NCI-H82 (cell line): Measurements from ENCODE around the gene HIVEP3.

Experiments used
- DNase-seq: peaks from one replicate; lab custom pipeline; 2025; lab: John Stamatoyannopoulos, UW

The HIVEP3 gene

DNA sequence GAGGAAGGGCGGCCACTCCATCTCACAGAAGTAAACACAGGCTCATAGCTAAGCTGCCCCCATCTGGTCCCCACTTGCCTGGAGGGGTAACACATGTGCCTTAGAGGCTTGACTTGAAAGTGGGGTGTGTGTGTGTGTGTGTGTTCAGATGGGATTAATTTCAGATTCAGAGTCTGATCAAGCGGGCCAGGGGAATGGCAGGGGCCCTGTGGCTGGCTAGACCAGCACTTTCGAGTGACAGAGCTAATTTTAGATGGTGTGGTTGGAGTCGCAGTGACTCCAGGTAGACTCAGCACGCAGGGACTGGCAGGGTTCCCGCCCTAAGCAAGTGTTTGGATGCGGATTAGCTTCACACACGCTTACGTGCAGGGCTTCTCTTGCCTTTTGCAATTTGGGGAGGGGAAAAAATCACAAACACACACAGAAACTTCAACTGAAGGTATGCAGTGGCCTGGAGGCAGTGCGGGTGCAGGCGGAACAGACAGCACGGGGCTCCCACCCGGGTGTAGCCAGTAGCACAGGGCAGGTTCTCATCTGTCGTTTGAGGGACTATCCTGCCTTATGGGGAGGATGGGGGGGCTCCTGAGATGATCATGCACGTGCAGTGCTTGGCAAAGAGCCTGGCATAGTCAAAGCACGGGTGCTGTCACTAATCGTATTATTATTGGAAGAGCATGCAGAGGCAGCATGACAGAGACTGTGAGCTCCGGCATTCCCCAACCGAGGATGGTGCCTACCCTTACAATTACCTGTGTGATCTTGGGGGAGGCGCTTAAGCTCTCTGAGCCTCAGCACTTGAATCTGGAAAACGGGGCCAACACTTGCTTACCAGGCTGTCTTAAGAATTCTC, 435.5 kb downstream of the HIVEP3 start:
- DNase-seq: peak; percentile 67

DNA sequence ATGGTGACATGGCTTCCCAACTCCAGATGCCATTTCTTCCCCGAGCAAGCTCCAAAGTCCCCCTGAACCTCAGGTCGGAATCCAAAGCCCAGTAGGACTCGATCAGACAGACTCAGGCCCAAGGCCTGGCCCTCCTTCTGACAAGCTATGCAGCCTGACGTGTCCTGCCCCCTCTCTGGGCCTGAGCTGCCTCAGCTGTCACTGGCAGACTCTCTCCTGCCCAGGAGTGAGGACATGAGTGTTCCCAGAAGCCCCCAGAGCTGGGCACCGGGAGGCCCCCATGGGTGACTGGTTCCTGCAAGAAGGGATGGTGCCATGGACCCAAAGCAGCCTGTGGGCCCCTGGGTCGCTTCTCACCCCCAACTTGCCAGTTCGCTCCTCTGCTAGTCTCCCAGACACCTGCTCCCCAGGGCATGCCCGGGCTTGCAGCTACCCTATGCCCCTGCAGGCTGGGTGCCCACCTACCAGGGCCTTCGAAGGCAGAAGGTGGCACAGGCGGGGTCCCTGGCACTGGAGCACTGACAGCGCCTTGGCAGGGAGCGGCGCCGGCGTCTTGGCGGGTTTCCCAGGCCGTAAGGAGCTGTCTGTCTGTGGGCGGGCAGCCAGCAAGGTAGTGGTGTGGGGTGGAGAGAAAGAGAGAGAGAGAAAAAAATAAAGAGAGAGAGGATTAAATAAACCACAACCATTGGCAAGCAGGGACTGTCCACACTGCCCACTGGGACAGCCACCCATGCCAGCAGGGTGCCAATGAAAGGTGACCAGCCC, 436.5 kb downstream of the HIVEP3 start:
- no peak for DNase-seq

DNA sequence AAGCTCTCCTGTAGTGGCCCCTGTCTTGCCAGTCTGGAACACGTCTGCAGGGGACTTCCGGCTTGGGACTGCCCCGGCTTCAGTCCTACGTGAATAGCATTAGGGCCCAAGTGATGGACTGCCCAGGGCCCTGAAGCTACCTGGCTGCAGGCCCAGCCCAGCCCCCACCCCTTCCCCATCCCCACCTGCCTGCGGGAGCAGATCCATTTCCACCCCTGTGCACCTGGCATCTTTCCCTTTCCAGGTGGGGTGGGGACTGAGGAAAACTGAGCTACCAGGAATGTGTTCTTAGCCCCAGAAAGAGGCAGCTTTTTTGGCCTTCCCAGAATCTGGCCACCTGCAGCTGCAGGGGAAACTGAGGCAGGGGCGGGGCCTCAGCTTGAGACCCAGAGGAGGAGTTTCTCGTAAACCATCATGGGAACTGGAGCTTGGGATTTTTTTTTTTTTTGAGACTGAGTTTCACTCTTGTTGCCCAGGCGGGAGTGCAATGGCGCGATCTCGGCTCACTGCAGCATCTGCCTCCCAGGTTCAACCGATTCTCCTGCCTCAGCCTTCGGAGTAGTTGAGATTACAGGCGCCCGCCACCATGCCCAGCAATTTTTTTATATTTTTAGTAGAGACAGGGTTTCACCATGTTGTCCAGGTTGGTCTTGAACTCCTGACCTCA, 437.5 kb downstream of the HIVEP3 start:
- no peak for DNase-seq

DNA sequence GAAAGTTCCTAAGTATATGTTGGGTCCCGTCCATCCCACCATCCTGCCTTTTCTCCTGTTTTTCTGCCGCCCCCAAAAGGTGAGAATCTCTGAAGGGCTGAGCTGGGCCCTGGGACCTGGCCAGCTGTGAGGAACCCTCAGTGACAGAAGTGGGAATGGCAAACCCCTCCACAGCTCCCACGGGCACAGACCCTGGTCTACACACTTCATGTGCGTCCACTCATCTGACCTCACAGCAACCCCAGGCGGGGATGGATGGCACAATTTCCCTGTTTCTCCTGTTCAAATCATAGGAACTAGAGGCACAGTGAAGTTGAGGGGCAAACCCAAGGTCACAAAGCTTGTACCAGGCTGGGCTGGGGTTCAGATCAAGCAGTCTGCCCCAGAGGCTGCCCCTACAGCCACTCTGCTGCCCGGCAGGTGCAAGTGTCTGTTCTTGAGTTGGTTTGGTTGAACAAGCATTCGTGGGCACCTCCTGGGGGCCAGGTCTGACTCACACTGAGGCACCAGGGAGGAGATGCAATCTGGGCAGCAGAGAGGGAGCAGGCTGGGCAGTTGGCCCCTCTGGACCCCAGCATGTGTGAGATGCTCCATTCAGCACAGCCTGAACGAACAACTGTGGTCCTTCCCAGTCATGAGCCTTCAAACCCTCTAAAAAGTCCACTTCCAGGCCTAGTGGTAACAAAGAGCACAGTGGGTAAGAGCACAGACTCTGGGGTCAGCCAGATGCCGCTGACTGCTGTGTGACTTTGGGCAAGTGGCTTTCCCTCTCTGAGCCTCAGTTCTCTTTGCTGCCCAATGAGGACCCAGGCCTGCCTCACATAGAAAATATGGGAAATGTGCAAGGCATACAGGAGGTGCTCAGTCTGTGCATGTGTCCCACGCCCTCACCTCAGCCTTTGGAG, 438.3 kb downstream of the HIVEP3 start:
- no peak for DNase-seq

DNA sequence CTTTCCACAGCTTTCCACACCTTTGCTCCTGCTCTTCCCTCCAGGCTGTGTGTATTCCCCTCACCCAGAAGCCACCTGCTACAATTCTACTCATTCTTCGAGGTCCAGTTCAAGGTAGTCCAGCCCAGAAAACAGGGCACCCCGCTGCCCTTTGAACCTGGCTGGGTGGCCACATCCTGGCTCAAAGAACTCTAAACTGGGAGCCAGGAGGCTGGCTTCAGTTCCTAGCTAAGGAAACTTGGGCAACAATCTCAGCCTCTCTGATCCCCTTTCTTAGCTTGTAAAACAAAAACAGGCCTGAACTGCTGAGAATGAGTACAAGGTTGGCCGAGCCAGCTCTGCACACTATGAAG, 438.9 kb downstream of the HIVEP3 start:
- DNase-seq: no peak

DNA sequence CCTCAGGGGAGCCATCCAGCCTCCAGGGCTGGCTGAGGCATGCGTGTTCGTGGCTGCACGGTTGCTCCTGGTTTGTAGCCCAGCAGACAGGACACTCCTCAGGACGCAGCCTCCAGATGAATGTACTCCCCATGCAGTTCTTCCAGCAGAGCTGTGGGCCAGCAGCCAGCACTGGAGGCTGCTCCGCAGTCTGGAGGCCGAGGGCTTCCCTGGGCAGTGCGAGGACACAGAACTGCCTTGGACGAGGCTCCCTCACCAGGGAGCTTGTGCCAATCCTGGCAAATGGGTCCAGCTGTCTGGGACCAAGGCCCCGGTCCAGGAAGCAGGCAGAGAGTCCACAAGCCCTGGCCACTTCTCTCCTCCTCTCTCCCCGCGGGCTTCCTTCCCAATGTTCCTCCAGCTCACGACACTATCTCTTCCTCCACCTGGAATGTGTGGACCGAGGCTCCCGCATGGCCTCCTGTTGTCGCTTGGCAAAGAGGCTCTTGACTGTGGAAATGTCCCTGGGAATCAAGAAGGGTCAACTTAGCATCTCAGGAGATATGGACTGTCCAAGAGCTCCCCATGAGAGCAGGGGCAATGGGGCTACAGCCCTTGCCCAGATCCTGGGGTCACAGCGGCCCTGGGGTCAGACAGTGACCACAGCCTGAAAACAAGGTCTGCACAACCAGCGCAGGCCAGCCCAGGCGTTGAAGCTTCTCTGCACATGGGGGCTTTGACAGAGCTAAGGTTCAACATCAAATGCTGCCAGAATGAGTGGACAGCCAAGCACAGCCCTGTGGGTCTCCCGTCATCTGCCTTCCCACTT, 439.5 kb downstream of the HIVEP3 start:
- no peak for DNase-seq

DNA sequence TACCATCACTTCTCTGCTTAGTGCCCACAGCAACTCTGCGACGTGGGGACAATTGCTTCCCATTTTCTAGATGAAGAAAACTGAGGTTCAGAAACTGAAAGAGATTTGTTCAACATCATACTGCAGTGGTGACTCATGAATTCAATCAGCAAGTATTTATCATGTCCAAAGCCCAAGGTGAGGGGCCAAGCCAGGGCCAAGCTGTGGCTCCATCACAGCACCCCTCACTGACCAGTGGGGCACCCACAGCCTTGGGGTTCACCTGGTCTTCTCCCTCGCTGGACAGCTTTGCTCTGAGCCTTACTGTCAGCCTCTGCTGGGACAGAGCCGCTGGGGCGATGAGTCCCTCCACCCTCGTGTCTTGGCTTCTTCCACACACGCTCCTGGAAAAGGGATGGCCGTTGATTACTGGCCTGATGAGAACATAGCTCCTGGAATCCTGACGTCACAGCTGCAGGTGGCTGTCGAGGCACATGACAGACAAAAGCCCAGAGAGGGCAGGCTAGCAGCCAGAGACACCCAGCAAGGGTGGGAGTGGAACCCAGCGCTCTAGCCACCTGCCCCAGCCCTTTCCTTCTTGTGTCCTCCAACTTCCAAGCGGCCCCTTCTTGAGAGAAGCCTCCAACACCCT, 440.5 kb downstream of the HIVEP3 start:
- DNase-seq: no peak

DNA sequence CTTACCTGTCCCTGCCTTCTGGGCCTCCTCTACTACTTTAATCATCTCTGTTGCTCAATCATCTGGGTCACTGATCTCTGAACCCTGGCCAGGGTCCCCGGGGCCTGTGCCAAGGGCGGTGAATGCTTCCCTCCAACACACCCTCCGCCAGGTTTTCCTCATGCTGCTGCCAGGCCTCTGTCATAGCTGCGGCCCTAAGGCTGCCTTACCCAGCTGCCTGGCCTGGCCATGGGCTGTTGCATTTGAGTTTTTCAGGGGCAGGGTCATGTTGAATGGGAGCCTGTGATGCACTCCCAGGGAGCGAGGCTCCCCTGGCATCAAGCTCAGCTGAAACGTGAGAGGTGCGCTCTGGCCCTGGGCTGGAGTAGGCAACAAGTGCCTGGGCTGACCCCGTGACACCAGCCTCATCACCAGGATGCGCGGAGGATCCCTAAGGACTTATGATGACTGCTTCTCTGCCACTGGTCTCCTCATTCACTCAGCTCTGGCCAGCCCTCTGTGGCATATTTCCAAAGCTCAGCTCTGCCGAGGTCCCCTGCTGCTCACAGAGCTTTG, 441.8 kb downstream of the HIVEP3 start:
- DNase-seq: no peak

DNA sequence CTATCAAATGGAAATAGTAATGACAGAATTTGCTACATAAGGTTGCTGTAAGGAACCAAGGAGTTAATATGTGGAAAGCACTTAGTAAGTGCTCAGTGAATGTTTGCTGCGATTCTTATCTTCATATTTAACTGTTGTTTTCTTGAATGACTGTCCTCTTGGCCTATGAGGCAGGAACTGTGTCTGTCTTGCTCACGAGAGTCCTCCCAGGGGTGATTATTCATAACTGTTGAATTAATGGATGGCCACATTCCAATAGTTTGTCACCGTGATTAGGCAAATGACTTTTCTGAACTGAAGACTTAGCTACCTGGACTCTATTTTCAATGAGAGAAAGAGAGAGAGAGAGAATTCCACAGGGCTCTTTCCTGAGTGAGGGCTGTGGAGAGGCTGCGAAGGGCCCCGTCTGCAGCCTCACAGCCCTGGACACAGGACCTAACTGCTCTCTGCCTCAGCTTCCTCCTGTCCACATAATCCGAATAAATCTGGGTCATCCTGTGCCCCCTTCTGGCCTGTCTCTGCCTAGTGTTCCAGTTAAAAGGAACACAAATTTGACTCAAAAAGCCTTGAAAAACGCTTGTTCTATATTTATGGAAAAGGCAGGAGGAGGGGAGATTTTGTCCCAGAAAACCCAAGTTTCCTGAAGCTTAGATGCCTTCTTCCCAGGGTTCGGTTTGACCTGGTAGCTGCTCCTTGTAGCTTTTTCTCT, 442.7 kb downstream of the HIVEP3 start:
- DNase-seq: no peak

DNA sequence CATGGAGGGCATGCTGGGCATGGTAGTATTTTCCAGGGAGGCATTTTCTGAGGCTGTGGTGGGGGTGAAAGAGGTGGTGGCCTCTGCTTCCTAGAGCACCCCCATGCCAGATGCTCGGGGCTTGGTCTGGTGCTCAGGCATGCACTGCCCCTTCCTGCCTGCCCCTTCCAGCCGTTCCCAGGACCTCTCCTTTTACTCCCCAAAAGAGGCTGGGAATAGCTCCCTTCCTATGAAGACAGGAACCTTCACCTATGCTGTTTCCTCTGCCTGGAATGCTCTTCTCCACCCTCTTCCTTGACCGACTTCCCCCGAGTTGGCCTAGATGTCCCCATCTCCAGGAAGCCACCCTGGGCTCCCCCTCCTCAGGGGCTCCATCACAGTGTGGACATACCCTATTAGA, 443.4 kb downstream of the HIVEP3 start:
- DNase-seq: no peak

DNA sequence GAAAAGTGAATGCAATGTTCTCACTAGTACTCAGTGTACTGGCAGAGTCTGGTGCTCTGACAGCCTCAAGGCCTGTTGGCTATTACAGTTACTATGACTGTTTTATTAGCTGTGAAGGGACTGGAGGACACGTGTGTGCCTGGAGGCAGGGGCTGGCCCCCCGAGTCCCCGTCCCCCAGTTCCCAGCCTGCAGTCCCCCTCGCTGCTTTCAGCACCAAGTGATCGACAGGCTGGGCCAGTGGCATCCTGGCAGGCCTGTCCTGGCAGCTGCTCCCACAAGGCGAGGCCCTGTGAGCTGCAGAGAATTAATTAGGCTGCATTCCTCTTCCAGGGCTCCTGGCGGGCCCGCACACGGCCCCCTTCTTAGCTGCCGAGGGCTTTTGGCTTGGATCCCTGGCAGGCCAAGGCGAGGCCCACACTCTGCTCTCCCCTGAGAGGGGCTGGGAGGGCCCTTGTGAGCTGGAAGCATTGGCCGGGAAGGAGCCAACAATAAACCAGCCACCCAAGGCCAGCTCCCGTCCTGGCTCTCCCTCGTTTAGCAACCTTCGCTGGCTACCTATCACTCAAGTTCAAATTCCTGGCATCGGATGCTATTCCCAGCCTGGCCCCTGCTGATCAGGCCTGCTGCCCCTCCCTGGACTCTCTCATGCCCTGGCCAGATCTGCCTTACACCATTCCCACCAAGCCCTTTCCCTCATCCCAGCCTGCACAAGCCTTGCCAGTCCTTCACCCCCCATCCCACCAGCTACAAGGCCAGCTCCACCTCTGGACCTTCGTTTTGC, 444.0 kb downstream of the HIVEP3 start:
- DNase-seq: no peak

DNA sequence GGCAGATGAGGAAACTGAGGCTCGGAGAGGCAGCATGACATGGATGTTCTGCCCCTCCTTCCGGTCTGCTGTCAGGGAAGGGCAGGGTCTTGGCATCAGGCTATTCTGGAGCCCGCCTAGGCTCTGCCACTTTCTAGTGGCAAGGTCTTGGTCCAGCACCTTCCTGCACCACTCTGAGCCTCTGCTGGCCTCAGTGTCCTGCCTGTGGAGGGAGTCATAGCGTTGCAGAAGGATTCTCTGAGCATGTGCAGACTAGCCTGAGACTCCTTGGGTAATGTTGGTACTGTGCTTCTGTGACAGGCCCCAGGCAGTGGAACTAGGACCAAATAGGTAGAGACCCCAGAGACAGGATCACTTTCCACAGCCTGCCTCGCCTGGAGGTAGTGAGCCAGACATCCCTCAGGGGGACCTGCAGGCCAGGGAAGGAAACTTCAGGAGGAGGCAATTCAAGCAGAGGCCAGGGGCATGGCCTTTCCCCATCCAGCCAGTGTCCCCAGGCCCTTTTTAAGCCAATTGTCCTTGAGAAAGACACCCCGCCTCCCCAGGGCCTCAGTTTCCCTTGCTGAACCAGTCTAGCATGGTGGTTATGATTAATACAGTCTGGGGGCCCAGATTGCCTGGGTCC, 444.9 kb downstream of the HIVEP3 start:
- DNase-seq: no peak

DNA sequence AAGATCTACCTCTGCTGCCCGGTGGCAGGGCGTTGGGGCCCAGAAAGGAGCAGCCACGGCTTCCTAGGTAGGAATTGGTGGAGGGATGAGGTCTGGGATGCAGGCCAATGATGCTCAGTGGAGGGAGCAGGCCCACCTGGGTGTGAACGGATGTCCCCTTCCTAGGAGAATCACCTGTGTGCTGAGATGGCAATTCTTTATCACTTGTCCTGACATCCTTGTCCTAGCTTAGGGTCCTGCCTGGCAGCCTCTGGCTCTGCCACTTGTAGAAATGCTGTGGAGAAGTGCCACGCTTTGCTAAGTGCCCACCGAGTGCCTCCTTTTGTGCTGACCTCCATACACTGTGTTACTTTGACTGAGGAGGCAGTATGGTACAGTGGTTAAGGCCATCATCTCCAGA, 447.1 kb downstream of the HIVEP3 start:
- no peak for DNase-seq

DNA sequence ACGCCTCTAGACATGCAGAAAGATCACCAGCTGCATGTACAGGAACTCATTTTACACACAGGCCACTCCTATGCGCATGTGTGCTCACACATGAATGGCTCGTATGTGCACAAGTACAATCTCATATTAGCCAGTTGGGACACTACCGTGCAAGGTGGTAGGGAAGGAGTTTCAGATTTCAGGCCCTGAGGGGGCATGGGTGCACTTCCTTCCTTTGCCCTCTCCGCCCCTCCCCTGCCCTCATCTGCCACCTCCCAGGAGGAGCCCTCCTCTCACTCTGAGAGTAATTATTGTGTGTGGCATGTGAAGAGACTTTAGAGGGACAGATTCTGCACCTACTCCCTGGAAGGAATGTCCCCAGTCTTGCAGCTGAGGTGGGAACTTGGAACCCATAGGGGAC, 449.0 kb downstream of the HIVEP3 start:
- DNase-seq: no peak

DNA sequence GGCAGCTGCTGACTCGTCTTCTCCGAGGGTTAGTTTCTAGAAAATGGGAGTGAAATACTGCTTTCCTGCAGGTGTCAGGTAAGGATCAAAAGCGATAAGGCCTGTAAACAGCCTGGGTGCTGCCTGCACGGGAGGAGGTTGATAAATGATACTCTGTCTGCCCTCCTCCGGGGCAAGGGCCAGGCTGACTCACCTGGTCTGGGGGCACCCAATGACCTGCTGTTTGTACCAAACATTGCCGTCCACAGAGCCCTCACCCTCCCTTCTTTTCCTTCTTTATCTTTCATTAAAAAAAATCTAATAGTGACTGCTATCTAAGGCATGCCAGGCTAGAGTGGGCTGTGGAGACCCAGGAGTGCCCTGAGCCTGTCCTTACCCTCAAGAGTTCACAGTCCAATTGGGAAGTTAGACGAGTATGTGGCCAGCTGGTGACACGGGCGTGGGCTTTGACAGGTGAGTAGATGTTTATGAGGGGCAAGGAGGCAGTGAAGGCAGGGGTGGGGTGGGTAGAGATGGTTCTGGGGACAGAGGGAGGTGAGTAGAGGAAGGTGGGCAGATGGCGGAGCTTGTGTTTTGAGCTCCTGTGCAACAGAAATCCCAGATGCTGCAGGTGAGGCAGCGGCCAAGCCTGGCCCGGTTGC, 450.5 kb downstream of the HIVEP3 start:
- DNase-seq: no peak

DNA sequence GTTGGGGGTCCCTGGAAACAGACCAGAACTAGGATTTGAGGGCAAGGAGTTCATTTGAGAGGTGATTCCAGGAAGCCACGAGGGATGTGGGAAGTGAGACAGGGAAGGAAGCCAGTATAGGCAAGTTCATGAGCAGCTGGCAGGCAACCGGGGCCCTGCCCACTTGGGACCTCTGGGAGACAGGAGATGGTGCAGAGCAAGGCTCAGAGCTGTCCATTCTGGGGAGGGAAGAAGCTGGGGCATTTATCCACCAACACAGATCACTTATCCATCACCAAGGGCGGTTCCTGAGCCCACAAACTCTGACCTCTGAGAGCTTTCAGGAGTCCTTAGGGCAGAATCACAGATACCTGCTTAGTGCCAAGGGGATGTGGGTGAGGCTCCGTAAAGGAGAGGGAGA, 451.0 kb downstream of the HIVEP3 start:
- DNase-seq: no peak

DNA sequence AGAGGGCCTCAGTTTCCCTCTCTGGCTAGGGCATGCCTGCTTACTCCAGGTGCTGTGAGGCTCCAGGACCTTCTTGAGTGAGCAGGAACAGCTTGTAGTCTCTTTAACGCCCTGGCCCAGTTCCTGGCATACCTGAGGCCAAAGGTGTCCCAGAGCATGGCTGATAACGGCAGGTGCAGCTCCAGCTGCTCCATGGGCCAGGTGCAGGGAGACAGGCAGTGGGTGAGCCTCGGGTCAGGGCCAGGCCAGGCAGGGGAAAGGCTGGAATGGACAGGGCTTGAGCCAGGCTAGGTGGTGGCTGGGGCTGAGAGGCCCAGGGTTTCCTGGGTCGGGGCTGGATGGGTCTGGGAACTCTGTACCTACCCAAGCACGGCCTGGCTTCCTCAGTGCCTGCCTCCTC, 452.6 kb downstream of the HIVEP3 start:
- no peak for DNase-seq

DNA sequence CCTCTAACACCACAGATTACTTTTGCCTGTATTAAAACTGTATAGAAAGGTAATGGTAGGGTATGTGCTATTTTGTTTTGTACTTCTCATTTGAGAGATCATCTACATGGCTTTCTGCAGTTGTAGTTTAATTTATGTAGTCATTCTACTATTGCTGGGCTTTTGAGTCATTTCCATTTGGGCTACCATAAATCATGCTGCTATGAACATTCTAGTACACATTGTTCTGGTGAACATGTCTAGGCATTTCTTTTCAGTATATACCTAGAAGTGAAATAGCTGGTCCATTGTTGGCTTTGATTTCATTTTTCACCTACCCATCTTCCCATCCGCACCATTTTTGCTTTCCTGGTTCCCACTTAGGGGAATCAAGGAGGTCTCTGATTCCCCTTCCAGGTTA, 453.0 kb downstream of the HIVEP3 start:
- DNase-seq: no peak
